GM12872 (cell line): ENCODE results near the gene C2orf92.

Experiments
- CTCF ChIP-seq: IDR thresholded peaks from 3 replicates; pipeline ENCODE4 v1.5.1; 2011; ENCODE audit warnings: low read depth, mild to moderate bottlenecking, low read length, moderate library complexity; ENCODE audit not compliant: insufficient read depth

C2orf92 gene

GRCh38 chr2:97663962-97664635 is 5.4 kb upstream of the C2orf92 start, which contains the start of gene ACTR1B:
Gene ACTR1B, minus strand, starts transcription at chr2:97664044. Its CDS starts 154 bp downstream, at chr2:97663890.
- peak; percentile 60 for TF ChIP-seq CTCF

GRCh38 chr2:97664636-97664970 is 4.9 kb upstream of the C2orf92 start:
- TF ChIP-seq CTCF = no peak

GRCh38 chr2:97670471-97670870 is 958 bp downstream of the C2orf92 start:
- no peak for TF ChIP-seq CTCF

GRCh38 chr2:97671526-97671925 is 2.0 kb downstream of the C2orf92 start:
- no peak for TF ChIP-seq CTCF

DNA sequence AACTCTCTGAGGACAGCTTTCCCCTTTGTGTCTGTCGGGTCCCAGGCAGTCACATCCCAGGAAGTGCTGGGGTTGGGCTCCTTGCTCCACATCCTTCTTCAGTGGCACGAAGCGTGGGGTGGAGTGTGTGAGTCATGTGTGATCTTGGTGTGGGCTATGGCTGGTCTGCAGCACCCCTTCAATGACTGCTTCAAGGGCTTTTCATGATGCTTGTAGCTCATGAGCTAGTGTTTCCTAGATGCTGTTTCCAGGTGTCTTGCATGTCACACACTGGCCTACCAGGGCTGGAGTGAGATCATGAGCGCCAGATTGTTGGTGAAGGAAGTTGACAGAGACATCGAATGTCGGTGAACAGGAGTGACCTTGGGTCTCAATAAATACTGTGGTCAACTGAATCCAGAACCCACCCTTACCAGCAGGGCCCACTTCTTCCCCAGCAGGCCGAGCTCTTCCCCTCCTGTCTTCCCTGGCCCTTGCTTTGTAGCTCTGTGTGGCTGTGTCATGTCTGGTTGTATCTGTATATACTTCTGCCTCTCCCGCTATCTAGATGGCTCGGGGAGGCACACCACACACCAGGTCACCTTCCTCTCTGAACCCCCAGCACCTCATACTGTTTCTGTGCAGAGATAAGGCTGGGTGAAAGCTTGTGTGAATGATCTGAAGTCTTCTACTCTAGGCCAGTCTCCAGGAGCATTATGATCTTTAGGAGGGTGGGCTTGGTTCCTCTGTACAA is 3.8 kb downstream of the C2orf92 start:
- TF ChIP-seq CTCF = no peak

DNA sequence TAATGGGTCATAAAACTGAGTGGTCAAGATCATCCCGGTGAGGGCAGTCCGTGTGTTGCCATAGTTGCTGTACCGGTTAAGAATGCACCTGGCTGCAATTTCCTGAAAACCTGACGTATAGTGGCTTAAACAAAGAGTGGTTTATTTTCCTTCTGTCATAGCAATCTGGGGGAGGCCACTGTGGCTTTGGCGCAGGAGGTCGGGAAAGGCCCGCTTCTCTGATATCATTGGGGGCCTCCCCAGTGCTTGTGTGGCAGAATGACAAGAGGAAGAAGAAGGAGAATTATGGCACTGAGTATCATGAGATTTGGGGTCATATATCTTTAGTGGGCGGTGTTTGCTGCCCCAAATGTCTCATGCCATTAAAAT is 4.4 kb downstream of the C2orf92 start:
- no peak for TF ChIP-seq CTCF

GRCh38 chr2:97675430-97676113 is 6.1 kb downstream of the C2orf92 start:
- no peak for TF ChIP-seq CTCF
